Stimulated activated CD8-positive, alpha-beta memory T cell treated with anti-CD3 and anti-CD28 coated beads, Interleukin-12 subunit alpha, Interleukin-12 subunit beta, amount 100 ng/mL, for 24 hours (primary cell): ENCODE data around the gene ATF7.

ENCODE experiments used
- DNase-seq: peaks from one replicate; pipeline ENCODE4 v3.0.0-alpha.2; 2020; ENCODE audit errors: extremely low read depth

ATF7 gene

DNA sequence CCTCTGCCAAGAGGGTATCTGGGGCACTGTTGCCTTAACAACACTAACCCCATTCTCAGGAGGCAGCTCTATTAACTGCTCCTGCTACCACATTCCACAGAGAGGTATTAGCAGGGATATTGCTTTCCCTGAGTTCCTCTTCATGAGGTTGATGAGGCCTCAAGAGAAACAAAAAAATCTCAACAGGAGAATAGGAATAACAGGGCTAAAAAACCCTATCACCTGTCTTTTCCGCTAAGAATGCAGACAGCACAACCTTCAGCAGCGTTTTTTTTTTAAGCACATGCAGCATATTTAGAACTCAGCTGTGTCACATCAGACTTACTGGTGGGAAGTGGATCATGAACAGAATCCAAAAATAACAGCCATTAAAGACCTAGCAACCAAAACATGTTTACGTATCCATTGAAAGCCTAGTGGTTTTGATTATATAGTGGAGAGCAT is 29.2 kb downstream of the ATF7 start:
- no peak for DNase-seq

- no peak for DNase-seq
Measured at GRCh38 chr12:53594897-53595615, 31.1 kb downstream of the ATF7 start.

GRCh38 chr12:53593707-53594106 is 32.5 kb downstream of the ATF7 start:
- DNase-seq = no peak

- no peak for DNase-seq
Measured at GRCh38 chr12:53593031-53593430, 33.2 kb downstream of the ATF7 start.

GRCh38 chr12:53592426-53592825 is 33.8 kb downstream of the ATF7 start:
- no peak for DNase-seq

DNA sequence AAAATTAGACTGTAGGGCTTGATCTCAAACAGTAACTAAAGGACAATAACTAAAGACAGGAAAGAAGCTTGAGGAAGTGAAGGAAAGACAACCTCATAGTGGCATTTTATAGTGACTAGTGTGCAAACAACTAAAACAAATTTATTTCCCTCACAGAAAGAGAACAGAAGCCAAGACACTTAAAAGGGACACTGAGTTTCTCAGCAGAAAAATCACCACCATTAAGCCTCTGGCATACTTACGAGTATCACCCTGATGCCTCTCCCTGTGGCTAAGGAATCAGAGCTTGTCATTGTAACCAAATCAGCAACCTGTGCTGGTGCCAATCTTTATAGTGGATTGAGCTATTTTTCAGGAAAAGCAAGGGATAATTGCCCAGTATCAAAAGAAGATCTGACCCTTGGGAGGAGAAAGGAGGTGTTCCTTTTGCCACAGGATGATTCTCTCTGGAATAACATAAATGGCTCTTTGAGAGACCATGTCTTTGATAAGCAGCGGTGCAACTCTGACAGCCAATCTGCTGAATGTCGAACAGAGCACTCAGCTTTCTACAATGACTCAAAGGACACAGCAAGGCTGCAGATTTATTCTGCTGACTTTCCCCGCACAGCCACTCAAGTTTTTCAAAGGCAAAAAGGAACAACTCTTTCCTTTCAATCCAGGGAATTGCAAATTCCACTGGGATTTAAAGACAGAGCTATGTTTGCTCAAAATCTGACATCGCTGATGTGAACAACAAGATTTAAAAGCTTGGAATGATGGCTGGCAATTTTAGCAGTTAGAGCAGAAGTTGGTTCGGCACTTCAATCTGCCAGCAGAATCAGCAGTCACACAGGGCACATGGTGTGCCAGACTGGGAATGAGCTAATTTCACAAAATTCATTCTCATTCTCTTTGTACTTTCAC is 34.6 kb downstream of the ATF7 start:
- DNase-seq = no peak

GRCh38 chr12:53590652-53591051 is 35.5 kb downstream of the ATF7 start:
- DNase-seq = no peak

DNA sequence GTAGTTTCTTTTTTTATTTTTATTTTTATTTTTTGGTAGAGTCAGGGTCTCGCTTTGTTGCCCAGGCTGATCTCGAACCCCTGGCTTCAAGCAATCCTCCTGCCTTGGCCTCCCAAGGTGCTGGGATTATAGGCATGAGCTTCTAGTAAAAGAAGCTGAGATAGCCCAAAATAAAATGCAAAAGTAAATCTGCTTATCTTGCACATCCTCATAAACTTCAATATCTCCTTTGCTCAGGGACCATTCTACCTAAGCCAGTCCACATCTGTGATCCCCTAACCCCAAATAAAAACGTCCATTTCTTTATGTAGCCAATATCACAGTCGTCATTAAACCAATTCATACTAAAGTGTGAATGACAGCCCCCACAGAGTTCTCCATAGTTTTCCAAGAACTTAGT is 36.3 kb downstream of the ATF7 start:
- DNase-seq = no peak

GRCh38 chr12:53589423-53589822 is 36.8 kb downstream of the ATF7 start:
- no peak for DNase-seq

DNA sequence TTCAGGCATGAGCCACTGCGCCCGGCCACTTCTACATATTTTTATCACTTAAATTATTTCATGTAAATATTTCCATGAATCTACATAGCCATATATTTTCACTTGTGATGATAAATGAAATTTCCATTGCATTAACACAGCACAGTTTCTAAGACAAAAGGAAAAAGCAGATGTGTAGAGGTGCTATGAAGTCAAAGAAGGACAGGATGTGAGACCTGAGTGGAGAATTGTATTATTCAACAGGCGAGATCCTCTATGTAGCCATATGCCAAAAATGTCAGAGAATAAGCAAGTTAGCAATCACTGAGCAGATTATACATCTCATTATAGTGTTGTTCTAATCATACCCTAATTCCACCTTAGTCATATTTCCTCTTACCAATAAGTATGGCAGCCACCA is 38.1 kb downstream of the ATF7 start:
- no peak for DNase-seq

DNA sequence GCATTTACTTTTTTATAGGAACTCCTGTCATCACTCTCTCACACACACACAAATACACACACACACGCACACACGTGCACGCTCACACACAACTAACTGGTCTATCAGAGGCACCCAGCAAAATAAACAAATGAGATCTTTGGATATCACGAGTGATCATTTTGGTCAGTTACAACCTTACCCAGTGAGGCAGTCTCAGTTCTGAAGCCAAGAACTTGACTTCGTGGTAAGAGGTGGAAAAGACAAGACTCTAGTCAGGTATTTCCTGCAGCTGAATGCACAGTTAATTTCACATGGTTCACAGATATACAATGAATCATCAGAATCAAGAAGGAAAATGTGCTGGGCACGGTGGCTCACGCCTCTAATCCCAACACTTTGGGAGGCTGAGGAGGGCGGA is 39.4 kb downstream of the ATF7 start:
- no peak for DNase-seq

- no peak for DNase-seq
Measured at GRCh38 chr12:53585448-53586125, 40.6 kb downstream of the ATF7 start.

DNA sequence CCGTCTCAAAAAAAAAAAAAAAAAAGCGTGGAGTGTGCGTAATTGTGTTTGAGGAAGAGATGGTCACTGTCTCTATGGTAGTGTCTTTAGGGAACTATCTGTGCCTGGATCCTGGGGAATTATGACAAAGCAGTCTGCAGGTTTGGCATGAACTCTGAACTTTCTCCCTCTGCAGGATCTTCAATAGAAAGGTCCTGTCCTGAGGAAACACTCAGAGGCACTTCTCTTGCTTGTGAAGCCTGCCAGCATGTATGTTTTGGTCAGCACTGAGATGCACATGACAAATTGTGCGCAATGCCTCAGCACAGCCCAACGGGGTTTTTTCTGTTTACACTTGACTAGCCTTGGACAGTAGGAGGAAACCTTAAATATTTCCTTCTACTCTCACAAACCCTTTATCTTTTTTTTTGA is 46.6 kb downstream of the ATF7 start:
- DNase-seq = no peak

- no peak for DNase-seq
Measured at GRCh38 chr12:53578783-53579182, 47.4 kb downstream of the ATF7 start.

DNA sequence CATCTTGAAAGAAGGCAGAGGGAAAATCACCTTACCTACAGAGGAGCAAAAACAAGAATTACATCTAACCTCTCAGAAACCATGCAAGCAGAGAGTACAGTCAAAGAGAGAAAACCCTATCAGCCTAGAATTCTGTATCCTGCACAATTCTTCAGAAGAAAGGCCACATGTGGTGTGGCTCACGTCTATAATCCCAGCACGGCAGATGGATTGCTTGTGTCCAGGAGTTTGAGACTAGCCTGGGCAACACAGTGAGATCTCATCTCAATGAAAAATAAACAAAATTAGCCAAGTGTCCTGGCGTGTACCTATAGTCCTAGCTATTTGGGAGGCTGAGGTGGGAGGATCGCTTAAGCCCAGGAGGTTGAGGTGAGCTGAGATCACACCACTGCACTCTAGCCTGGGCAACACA is 48.2 kb downstream of the ATF7 start:
- DNase-seq = no peak

DNA sequence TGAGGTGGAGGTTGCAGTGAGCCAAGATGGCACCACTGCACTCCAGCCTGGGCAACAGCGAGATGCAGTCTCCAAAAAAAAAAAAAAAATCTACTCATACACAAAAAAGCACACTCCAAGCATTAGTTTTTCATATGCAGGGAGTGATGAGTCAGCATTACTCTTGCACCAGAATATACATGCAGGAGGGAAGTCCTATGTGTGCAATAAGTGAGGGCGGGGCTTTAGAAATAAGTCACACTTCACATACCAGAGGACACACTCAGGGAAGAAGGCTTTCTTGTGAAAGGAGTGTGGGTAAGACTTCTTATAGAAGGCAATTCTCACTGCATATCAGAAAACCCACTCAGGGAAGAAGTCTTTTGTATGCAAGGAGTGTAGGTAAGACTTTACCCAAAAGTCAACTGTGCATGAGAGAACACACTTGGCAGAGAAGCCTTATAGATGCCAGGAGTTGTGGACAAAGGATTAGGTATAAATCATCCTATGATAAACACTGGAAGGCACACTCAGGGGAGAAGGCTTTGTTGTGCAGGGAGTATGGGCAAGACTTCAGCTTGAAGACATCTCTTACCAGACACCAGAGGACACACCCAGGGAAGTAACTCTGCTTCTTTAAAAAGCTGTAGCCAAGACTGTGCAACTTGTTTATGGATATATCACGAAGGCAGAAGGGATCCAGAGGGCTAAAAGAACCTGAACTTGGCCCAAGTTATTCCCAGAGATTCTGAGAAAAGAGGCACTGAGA is 50.5 kb downstream of the ATF7 start:
- DNase-seq = no peak

- DNase-seq = no peak
Measured at GRCh38 chr12:53572134-53572758, 53.9 kb downstream of the ATF7 start.

- DNase-seq = no peak
Measured at GRCh38 chr12:53571295-53571694, 54.9 kb downstream of the ATF7 start.

DNA sequence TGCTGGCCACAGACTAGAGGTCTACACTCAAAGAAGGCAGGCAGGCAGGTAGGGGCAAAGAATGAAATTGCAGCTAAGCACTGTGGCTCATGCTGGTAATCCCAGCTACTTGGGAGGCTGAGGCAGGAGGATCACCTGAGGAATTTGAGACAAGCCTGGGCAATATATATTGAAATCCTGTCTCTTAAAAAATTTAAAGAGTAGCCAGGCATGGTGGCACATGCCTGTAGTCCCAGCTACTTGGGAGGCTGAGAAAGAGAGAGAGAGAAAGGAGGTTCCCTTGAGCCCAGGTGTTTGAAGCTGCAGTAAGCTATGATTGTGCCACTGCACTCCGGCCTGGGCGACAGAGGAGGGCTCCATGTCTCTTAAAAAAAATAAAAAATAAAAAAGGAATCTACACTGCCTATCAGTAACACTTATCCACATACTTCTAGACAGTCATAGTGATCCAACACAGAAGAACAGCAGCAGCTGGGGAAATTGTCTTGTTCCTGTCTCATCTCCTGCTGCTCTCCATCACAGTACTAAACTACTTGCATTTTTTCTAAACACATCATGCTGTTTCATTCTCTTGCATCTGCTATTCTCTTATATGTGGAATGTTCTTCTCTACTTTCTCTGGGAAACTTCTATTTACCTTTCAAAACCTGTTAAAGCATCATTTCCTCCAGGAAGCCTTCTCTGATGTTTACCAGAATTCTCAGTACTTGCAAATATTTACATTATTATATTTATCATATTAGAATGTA is 57.2 kb downstream of the ATF7 start:
- DNase-seq = no peak

- no peak for DNase-seq
Measured at GRCh38 chr12:53567961-53568808, 58.0 kb downstream of the ATF7 start.
